ENCODE measurements around the gene VWDE. TPM values are rescaled to one million over a fixed set of nuclear protein-coding genes. Genes with fewer than 3 reads are reported as not detected.
A peak's percentile ranks its signal among the peaks of the same experiment; 100 is the strongest.

The VWDE gene
- total and polyA plus RNA-seq, 2 donors, result 0.06 to 6.7 TPM

GRCh38 chr7:12314199-12314598 lies 89.5 kb downstream of the VWDE start:
- no peak for DNase-seq (ENCODE audit: extremely low spot score)
- Histone ChIP-seq H3K27ac (ENCODE audit: low read depth) (no peak overlapping the region), H3K4me3 (ENCODE audit: low read depth, low read length) (no peak overlapping the region), H3K4me1 (ENCODE audit: insufficient read depth) (no peaks in the 10 kb centered on the region), H3K36me3 (ENCODE audit: insufficient read depth) (no peaks in the 10 kb centered on the region)

GRCh38 chr7:12305502-12305901 lies 98.2 kb downstream of the VWDE start:
- no peak for DNase-seq (ENCODE audit: extremely low spot score)
- H3K27ac ChIP-seq (ENCODE audit: low read depth), result no peak overlapping the region
- H3K36me3 ChIP-seq (ENCODE audit: insufficient read depth), result no peaks in the 10 kb centered on the region
- H3K4me1 ChIP-seq (ENCODE audit: insufficient read depth), result no peaks in the 10 kb centered on the region
- H3K4me3 ChIP-seq (ENCODE audit: low read depth, low read length), result no peak overlapping the region

GRCh38 chr7:12303495-12303894 lies 100.2 kb downstream of the VWDE start:
- no peaks in the 10 kb centered on the region for H3K4me1 ChIP-seq (ENCODE audit: insufficient read depth)
- WGBS, result 45% methylated on average over 4 of the region's 4 CpGs
- no peak overlapping the region for H3K4me3 ChIP-seq (ENCODE audit: low read depth, low read length)
- DNase-seq (ENCODE audit: extremely low spot score), result no peak
- no peak overlapping the region for H3K27ac ChIP-seq (ENCODE audit: low read depth)
- no peaks in the 10 kb centered on the region for H3K36me3 ChIP-seq (ENCODE audit: insufficient read depth)

GRCh38 chr7:12303062-12303461 lies 100.6 kb downstream of the VWDE start:
- DNase-seq (ENCODE audit: extremely low spot score), result no peak
- no peak overlapping the region for H3K27ac ChIP-seq (ENCODE audit: low read depth)
- no peak overlapping the region for H3K4me3 ChIP-seq (ENCODE audit: low read depth, low read length)
- no peaks in the 10 kb centered on the region for H3K36me3 ChIP-seq (ENCODE audit: insufficient read depth)
- WGBS, result 62% methylated on average over 2 of the region's 2 CpGs
- no peaks in the 10 kb centered on the region for H3K4me1 ChIP-seq (ENCODE audit: insufficient read depth)

- H3K4me3 ChIP-seq (ENCODE audit: low read depth, low read length), result no peak overlapping the region
- H3K36me3 ChIP-seq (ENCODE audit: insufficient read depth), result no peaks in the 10 kb centered on the region
- no peak overlapping the region for H3K27ac ChIP-seq (ENCODE audit: low read depth)
- H3K4me1 ChIP-seq (ENCODE audit: insufficient read depth), result no peaks in the 10 kb centered on the region
- no peak for DNase-seq (ENCODE audit: extremely low spot score)
- 72% methylated on average over 4 of the region's 4 CpGs for whole genome bisulfite sequencing
Measured at GRCh38 chr7:12300415-12300814, 103.2 kb downstream of the VWDE start.

GRCh38 chr7:12299367-12299766 lies 104.3 kb downstream of the VWDE start:
- Histone ChIP-seq H3K4me1 (ENCODE audit: insufficient read depth) (no peaks in the 10 kb centered on the region), H3K36me3 (ENCODE audit: insufficient read depth) (no peaks in the 10 kb centered on the region), H3K27ac (ENCODE audit: low read depth) (no peak overlapping the region), H3K4me3 (ENCODE audit: low read depth, low read length) (no peak overlapping the region)
- WGBS, result 82% methylated on average over 3 of the region's 3 CpGs
- no peak for DNase-seq (ENCODE audit: extremely low spot score)

GRCh38 chr7:12297283-12298108 lies 106.2 kb downstream of the VWDE start:
- H3K4me1 ChIP-seq (ENCODE audit: insufficient read depth), result no peaks in the 10 kb centered on the region
- WGBS, result 79% methylated on average over 3 of the region's 3 CpGs
- DNase-seq (ENCODE audit: extremely low spot score), result no peak

GRCh38 chr7:12296051-12296570 lies 107.6 kb downstream of the VWDE start:
- Histone ChIP-seq H3K4me1 (ENCODE audit: insufficient read depth) (no peaks in the 10 kb centered on the region), H3K36me3 (ENCODE audit: insufficient read depth) (no peaks in the 10 kb centered on the region), H3K4me3 (ENCODE audit: low read depth, low read length) (no peak overlapping the region), H3K27ac (ENCODE audit: low read depth) (no peak overlapping the region)
- peak; percentile 25 for DNase-seq (ENCODE audit: extremely low spot score)
- WGBS, result 83% methylated on average over 7 of the region's 7 CpGs

More at GRCh38 chr7:12297283-12298108, 106.2 kb downstream of the VWDE start:
- Histone ChIP-seq H3K27ac (ENCODE audit: low read depth) (no peak overlapping the region), H3K4me3 (ENCODE audit: low read depth, low read length) (no peak overlapping the region), H3K36me3 (ENCODE audit: insufficient read depth) (no peaks in the 10 kb centered on the region)

GRCh38 chr7:12294701-12295100 lies 109.0 kb downstream of the VWDE start:
- Histone ChIP-seq H3K27ac (ENCODE audit: low read depth) (no peak overlapping the region), H3K36me3 (ENCODE audit: insufficient read depth) (no peaks in the 10 kb centered on the region), H3K4me3 (ENCODE audit: low read depth, low read length) (no peak overlapping the region), H3K4me1 (ENCODE audit: insufficient read depth) (no peaks in the 10 kb centered on the region)
- 67% methylated on average over 2 of the region's 2 CpGs for WGBS
- DNase-seq (ENCODE audit: extremely low spot score), result no peak

- H3K27ac ChIP-seq (ENCODE audit: low read depth), result no peak overlapping the region
- no peaks in the 10 kb centered on the region for H3K36me3 ChIP-seq (ENCODE audit: insufficient read depth)
- DNase-seq (ENCODE audit: extremely low spot score), result no peak
- WGBS, result 92% methylated on average over 1 of the region's 1 CpG
- no peaks in the 10 kb centered on the region for H3K4me1 ChIP-seq (ENCODE audit: insufficient read depth)
- H3K4me3 ChIP-seq (ENCODE audit: low read depth, low read length), result no peak overlapping the region
Measured at GRCh38 chr7:12291870-12292269, 111.8 kb downstream of the VWDE start.

GRCh38 chr7:12290761-12291160 lies 112.9 kb downstream of the VWDE start:
- Histone ChIP-seq H3K4me3 (ENCODE audit: low read depth, low read length) (no peak overlapping the region), H3K36me3 (ENCODE audit: insufficient read depth) (no peaks in the 10 kb centered on the region), H3K4me1 (ENCODE audit: insufficient read depth) (no peaks in the 10 kb centered on the region), H3K27ac (ENCODE audit: low read depth) (no peak overlapping the region)
- no peak for DNase-seq (ENCODE audit: extremely low spot score)
- 92% methylated on average over 1 of the region's 1 CpG for WGBS

GRCh38 chr7:12289996-12290395 lies 113.7 kb downstream of the VWDE start:
- Histone ChIP-seq H3K4me3 (ENCODE audit: low read depth, low read length) (no peak overlapping the region), H3K27ac (ENCODE audit: low read depth) (no peak overlapping the region), H3K4me1 (ENCODE audit: insufficient read depth) (no peaks in the 10 kb centered on the region), H3K36me3 (ENCODE audit: insufficient read depth) (no peaks in the 10 kb centered on the region)
- no peak for DNase-seq (ENCODE audit: extremely low spot score)
- WGBS, result 77% methylated on average over 6 of the region's 6 CpGs

GRCh38 chr7:12287901-12288300 lies 115.8 kb downstream of the VWDE start:
- no peak for DNase-seq (ENCODE audit: extremely low spot score)
- Histone ChIP-seq H3K27ac (ENCODE audit: low read depth) (no peak overlapping the region), H3K4me1 (ENCODE audit: insufficient read depth) (no peaks in the 10 kb centered on the region), H3K4me3 (ENCODE audit: low read depth, low read length) (no peak overlapping the region), H3K36me3 (ENCODE audit: insufficient read depth) (no peaks in the 10 kb centered on the region)
- 36% methylated on average over 1 of the region's 1 CpG for WGBS

GRCh38 chr7:12281038-12281437 lies 122.6 kb downstream of the VWDE start:
- 52% methylated on average over 1 of the region's 1 CpG for WGBS
- Histone ChIP-seq H3K27ac (ENCODE audit: low read depth) (no peak overlapping the region), H3K4me1 (ENCODE audit: insufficient read depth) (no peaks in the 10 kb centered on the region), H3K36me3 (ENCODE audit: insufficient read depth) (no peaks in the 10 kb centered on the region), H3K4me3 (ENCODE audit: low read depth, low read length) (no peak overlapping the region)
- no peak for DNase-seq (ENCODE audit: extremely low spot score)
